Measurements from ENCODE around the gene FHAD1. TPM values are rescaled to one million over a fixed set of nuclear protein-coding genes. Genes with fewer than 3 reads are reported as not detected.
A peak's percentile ranks its signal among the peaks of the same experiment; 100 is the strongest.

FHAD1 gene
- total RNA-seq, 1 donor from 2014 or later, result 0.21 TPM

- H3K27me3 ChIP-seq (ENCODE audit: control insufficient read depth, insufficient read depth, low read length), result no peaks in the 10 kb centered on the region
- H3K4me3 ChIP-seq (ENCODE audit: low read depth, low read length), result peak within 1 kb of the TSS; percentile 92
- no peak for TF ChIP-seq CTCF (IDR thresholded peaks at IDR 0.05; ENCODE audit: insufficient read depth, low read length, poor library complexity, severe bottlenecking)
- DNase-seq (ENCODE audit: low read depth), result no peak
- H3K36me3 ChIP-seq (ENCODE audit: control insufficient read depth, insufficient read depth, low read length), result no peaks in the 10 kb centered on the region
Measured at GRCh38 chr1:15409388-15410222, 162.6 kb downstream of the FHAD1 start, which contains the start of gene EFHD2. Gene EFHD2, plus strand, starts transcription at chr1:15409888. Its CDS starts 84 bp downstream, at chr1:15409972.

GRCh38 chr1:15410223-15410883 lies 163.3 kb downstream of the FHAD1 start:
- no peak for TF ChIP-seq CTCF (IDR thresholded peaks at IDR 0.05; ENCODE audit: insufficient read depth, low read length, poor library complexity, severe bottlenecking)
- H3K36me3 ChIP-seq (ENCODE audit: control insufficient read depth, insufficient read depth, low read length), result no peaks in the 10 kb centered on the region
- H3K4me3 ChIP-seq (ENCODE audit: low read depth, low read length), result peak overlapping the region; percentile 92
- DNase-seq (ENCODE audit: low read depth), result no peak
- no peaks in the 10 kb centered on the region for H3K27me3 ChIP-seq (ENCODE audit: control insufficient read depth, insufficient read depth, low read length)

- no peak for TF ChIP-seq CTCF (IDR thresholded peaks at IDR 0.05; ENCODE audit: insufficient read depth, low read length, poor library complexity, severe bottlenecking)
- peak overlapping the region; percentile 92 for H3K4me3 ChIP-seq (ENCODE audit: low read depth, low read length)
- no peaks in the 10 kb centered on the region for H3K36me3 ChIP-seq (ENCODE audit: control insufficient read depth, insufficient read depth, low read length)
- no peaks in the 10 kb centered on the region for H3K27me3 ChIP-seq (ENCODE audit: control insufficient read depth, insufficient read depth, low read length)
- no peak for DNase-seq (ENCODE audit: low read depth)
Measured at GRCh38 chr1:15410884-15411245, 163.8 kb downstream of the FHAD1 start.

- no peak for DNase-seq (ENCODE audit: low read depth)
- Histone ChIP-seq H3K27me3 (ENCODE audit: control insufficient read depth, insufficient read depth, low read length) (no peaks in the 10 kb centered on the region), H3K4me3 (ENCODE audit: low read depth, low read length) (peak overlapping the region; percentile 92)
Measured at GRCh38 chr1:15411593-15412137, 164.6 kb downstream of the FHAD1 start.

GRCh38 chr1:15412175-15412800 lies 165.3 kb downstream of the FHAD1 start:
- TF ChIP-seq CTCF (IDR thresholded peaks at IDR 0.05; ENCODE audit: insufficient read depth, low read length, poor library complexity, severe bottlenecking), result no peak
- no peak for DNase-seq (ENCODE audit: low read depth)
- Histone ChIP-seq H3K27me3 (ENCODE audit: control insufficient read depth, insufficient read depth, low read length) (no peaks in the 10 kb centered on the region), H3K36me3 (ENCODE audit: control insufficient read depth, insufficient read depth, low read length) (no peaks in the 10 kb centered on the region), H3K4me3 (ENCODE audit: low read depth, low read length) (no peak overlapping the region)

More at GRCh38 chr1:15411593-15412137, 164.6 kb downstream of the FHAD1 start:
- TF ChIP-seq CTCF (IDR thresholded peaks at IDR 0.05; ENCODE audit: insufficient read depth, low read length, poor library complexity, severe bottlenecking), result no peak
- no peaks in the 10 kb centered on the region for H3K36me3 ChIP-seq (ENCODE audit: control insufficient read depth, insufficient read depth, low read length)
